Activated CD8-positive, alpha-beta memory T cell treated with anti-CD3 and anti-CD28 coated beads for 24 hours (primary cell): ENCODE data around the gene FOS.
"Not testable (repeated sequence)": the region's sequence is repeated elsewhere in the genome, so short reads cannot be mapped to it uniquely, and the experiment has no call there.

Experiments
- DNase-seq: peaks from one replicate; pipeline ENCODE4 v3.0.0-alpha.2; 2020

FOS gene

GRCh38 chr14:75277815-75278421 lies 710 bp upstream of the FOS start:
- DNase-seq: no peak

- DNase-seq: peak; percentile 79
Observed at GRCh38 chr14:75279153-75279762, 630 bp downstream of the FOS start.

GRCh38 chr14:75279763-75280290 lies 1.2 kb downstream of the FOS start:
- DNase-seq: no peak

GRCh38 chr14:75280291-75280830 lies 1.7 kb downstream of the FOS start:
- no peak for DNase-seq

GRCh38 chr14:75280831-75281653 lies 2.4 kb downstream of the FOS start:
- no peak for DNase-seq

GRCh38 chr14:75281654-75282019 lies 3.0 kb downstream of the FOS start:
- DNase-seq: no peak

- no peak for DNase-seq
Observed at GRCh38 chr14:75282170-75282554, 3.5 kb downstream of the FOS start.

- not testable (repeated sequence) for DNase-seq
Observed at GRCh38 chr14:75282555-75283161, 4.0 kb downstream of the FOS start.

- DNase-seq: no peak
Observed at GRCh38 chr14:75283162-75283832, 4.7 kb downstream of the FOS start.

- DNase-seq: no peak
Observed at GRCh38 chr14:75283833-75284563, 5.4 kb downstream of the FOS start.

- no peak for DNase-seq
Observed at GRCh38 chr14:75285331-75285730, 6.7 kb downstream of the FOS start.

GRCh38 chr14:75286313-75286712 lies 7.7 kb downstream of the FOS start:
- no peak for DNase-seq

GRCh38 chr14:75289840-75290388 lies 11.3 kb downstream of the FOS start:
- no peak for DNase-seq

GRCh38 chr14:75290851-75291250 lies 12.2 kb downstream of the FOS start:
- DNase-seq: no peak

- DNase-seq: no peak
Observed at GRCh38 chr14:75291331-75291730, 12.7 kb downstream of the FOS start.

- no peak for DNase-seq
Observed at GRCh38 chr14:75292101-75292563, 13.5 kb downstream of the FOS start.

- no peak for DNase-seq
Observed at GRCh38 chr14:75292886-75293285, 14.3 kb downstream of the FOS start.

- peak; percentile 97 for DNase-seq
Observed at GRCh38 chr14:75293920-75294648, 15.5 kb downstream of the FOS start.

- DNase-seq: no peak
Observed at GRCh38 chr14:75294649-75295033, 16.0 kb downstream of the FOS start.

- no peak for DNase-seq
Observed at GRCh38 chr14:75295061-75295461, 16.4 kb downstream of the FOS start.
